Activated CD8-positive, alpha-beta memory T cell treated with anti-CD3 and anti-CD28 coated beads, Interleukin-2, amount 50 U/mL, for 1 hour (primary cell): ENCODE results near the gene MYRF.
A peak's percentile ranks its signal among the peaks of the same experiment; 100 is the strongest.

Experiments
- DNase-seq: peaks from one replicate; pipeline ENCODE4 v3.0.0-alpha.2; 2020; ENCODE audit errors: extremely low read depth

Gene MYRF

GRCh38 chr11:61718621-61719302 lies 33.7 kb upstream of the MYRF start:
- DNase-seq = no peak

- DNase-seq = no peak
Observed at GRCh38 chr11:61719978-61720377, 32.5 kb upstream of the MYRF start.

- DNase-seq = no peak
Observed at GRCh38 chr11:61720597-61720996, 31.8 kb upstream of the MYRF start.

- no peak for DNase-seq
Observed at GRCh38 chr11:61724437-61724836, 28.0 kb upstream of the MYRF start.

GRCh38 chr11:61725781-61726231 lies 26.6 kb upstream of the MYRF start:
- DNase-seq = no peak

DNA sequence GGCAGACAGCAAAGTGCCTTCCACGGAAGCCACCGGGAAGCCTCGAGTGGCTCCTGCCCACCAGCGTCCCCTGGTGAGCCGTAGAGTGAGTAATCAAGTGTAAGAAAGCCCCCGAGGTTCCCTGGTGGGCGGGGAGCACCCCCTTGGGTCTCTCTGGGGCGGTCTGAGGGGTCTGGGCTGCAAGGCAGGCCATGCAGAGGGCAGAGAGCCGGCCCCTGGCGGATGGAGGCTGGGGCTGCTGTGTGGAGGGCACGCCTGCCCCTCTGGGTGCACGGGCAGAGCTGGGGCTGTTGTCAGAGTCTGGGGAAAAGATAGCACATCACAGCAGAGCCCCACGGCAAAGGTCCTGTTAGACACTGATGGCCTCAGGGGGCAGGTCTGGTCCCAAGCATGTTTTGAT lies 25.7 kb upstream of the MYRF start:
- no peak for DNase-seq

GRCh38 chr11:61727401-61727811 lies 25.0 kb upstream of the MYRF start:
- no peak for DNase-seq

DNA sequence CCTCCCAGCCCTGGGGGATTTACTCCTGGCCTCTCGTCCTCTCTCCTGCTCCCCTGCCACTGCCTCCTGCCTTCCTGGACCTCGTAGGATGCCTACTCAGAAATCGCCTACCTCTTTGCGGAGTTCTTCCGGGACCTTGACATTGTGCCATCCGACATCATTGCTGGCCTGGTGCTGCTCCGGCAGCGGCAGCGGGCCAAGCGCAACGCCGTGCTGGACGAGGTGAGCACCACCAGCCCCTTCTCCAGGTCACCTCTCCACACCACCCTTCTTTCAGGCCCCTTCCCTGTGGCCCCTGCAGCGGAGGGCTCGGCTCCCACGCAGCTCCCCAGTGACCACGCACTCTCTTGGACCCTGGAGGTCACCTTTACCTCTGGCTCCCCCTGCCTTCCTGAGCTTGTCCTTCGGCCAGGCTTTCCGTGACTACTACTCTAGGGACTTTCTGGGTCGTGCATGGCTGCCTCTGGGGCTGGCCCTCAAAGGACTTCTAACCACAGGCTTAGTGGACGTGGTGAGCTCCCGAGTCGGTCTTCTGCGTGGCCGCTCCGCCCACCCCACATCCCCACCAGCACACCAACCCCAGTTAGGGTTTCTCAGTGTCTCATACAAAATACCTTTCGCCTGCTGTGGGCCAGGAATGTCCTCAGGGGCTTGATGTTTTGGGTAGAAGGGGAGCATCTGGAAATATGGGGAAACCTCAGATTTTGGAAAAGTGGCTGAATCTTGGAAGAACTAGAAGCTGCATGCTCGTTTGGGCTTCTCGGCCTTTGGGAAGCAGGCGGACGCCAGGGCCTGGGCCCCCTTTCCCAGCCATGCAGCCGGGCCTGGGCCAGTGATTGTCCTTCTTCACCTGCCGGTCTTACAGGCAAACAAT lies 24.1 kb upstream of the MYRF start:
- no peak for DNase-seq

GRCh38 chr11:61728940-61729219 lies 23.6 kb upstream of the MYRF start:
- DNase-seq = no peak

GRCh38 chr11:61730240-61730994 lies 22.0 kb upstream of the MYRF start:
- no peak for DNase-seq

- DNase-seq = no peak
Observed at GRCh38 chr11:61731211-61731951, 21.1 kb upstream of the MYRF start.

- DNase-seq = no peak
Observed at GRCh38 chr11:61731952-61732675, 20.3 kb upstream of the MYRF start.

- no peak for DNase-seq
Observed at GRCh38 chr11:61732705-61733104, 19.7 kb upstream of the MYRF start.

- peak; percentile 45 for DNase-seq
Observed at GRCh38 chr11:61733120-61733978, 19.1 kb upstream of the MYRF start.

- no peak for DNase-seq
Observed at GRCh38 chr11:61734767-61735166, 17.7 kb upstream of the MYRF start.

GRCh38 chr11:61735391-61735790 lies 17.0 kb upstream of the MYRF start:
- DNase-seq = no peak

- no peak for DNase-seq
Observed at GRCh38 chr11:61736310-61736709, 16.1 kb upstream of the MYRF start.

- no peak for DNase-seq
Observed at GRCh38 chr11:61737131-61737530, 15.3 kb upstream of the MYRF start.

- DNase-seq = no peak
Observed at GRCh38 chr11:61737636-61738386, 14.6 kb upstream of the MYRF start.

DNA sequence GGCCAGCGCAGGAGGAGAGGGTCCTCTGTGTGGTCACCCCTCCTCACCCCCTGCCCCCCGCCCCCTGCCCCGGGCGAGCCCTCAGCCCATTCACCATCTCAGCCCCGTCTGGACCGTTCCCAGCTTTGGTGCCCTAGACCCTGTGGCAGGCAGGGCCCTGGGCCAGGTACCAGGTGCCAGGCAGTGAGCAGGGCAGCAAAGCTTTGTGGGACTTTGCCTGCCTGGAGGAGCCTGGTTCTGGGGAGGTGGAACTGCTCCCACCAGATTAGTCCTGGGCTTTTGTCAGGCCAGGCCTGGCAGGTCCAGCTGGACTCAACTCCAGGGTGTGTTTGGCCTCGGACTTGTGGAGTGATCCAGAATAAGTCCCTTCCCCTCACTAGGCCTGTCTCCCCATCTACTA lies 13.7 kb upstream of the MYRF start:
- no peak for DNase-seq
